Endothelial cell of umbilical vein (primary cell): ENCODE measurements around the gene FTO. TPM values are rescaled to one million over a fixed set of nuclear protein-coding genes. Genes with fewer than 3 reads are reported as not detected.

Experiments used
- BruUV-seq: library from RNA; stranded (reverse); fragments of 400-500 nt; replicated peaks from 2 replicates; lab custom pipeline; 2021; lab: Mats Ljungman, UMichigan
- CTCF ChIA-PET: fragments of 300-600, 350-600 bp; sonication (Branson Sonifier 250); formaldehyde crosslinking; loops from one replicate; lab custom pipeline; 2021; ENCODE audit warnings: antibody characterized with exemption, inconsistent platforms; lab: Charles Lee
- POLR2A ChIA-PET: fragments of 300-600, 350-600 bp; sonication (Branson Sonifier 250); formaldehyde crosslinking; loops from one replicate; lab custom pipeline; 2021; ENCODE audit warnings: antibody characterized with exemption, inconsistent platforms; lab: Charles Lee
- DNase-seq: peaks from one replicate; pipeline ENCODE4 v3.0.0-alpha.2; 2011; ENCODE audit warnings: low read depth, low spot score
- FAIRE-seq: peaks from 2 replicates; lab custom pipeline; 2011; peaks lifted over from hg19 to GRCh38; lab: Jason Lieb, UNC
- H2AFZ ChIP-seq: 2 replicates; pipeline ENCODE4 v1.6.0; 2012; ENCODE audit warnings: low read depth, low read length, control low read depth, inconsistent platforms
- H3K27ac ChIP-seq: 2 replicates; pipeline ENCODE4 v1.5.1; 2011; ENCODE audit warnings: low read depth, mild to moderate bottlenecking, control low read depth, low read length, moderate library complexity; ENCODE audit not compliant: insufficient read depth
- H3K27me3 ChIP-seq, 2 experiments: 2 replicates each; pipeline versions ENCODE4 v1.6.0 to v1.6.1; 2011; ENCODE audit warnings: low read length in 2 of 2, mixed read lengths in 1 of 2; ENCODE audit not compliant: control insufficient read depth in 2 of 2, insufficient read depth in 2 of 2
- H3K36me3 ChIP-seq, 2 experiments: 2 replicates in 1 of 2; 3 replicates in 1 of 2; pipeline ENCODE4 v1.5.1; 2011; ENCODE audit warnings: low read length in 2 of 2, mild to moderate bottlenecking in 1 of 2, moderate library complexity in 1 of 2; ENCODE audit not compliant: control insufficient read depth in 2 of 2, insufficient read depth in 2 of 2; ENCODE audit errors: extremely low read depth in 1 of 2
- H3K4me1 ChIP-seq: 3 replicates; pipeline ENCODE4 v1.5.1; 2011; ENCODE audit warnings: mild to moderate bottlenecking, low read length; ENCODE audit not compliant: control insufficient read depth, insufficient read depth; ENCODE audit errors: extremely low read depth
- H3K4me2 ChIP-seq: 2 replicates; pipeline ENCODE4 v1.6.1; 2011; ENCODE audit warnings: low read length, control low read depth, mixed read lengths; ENCODE audit not compliant: insufficient read depth
- H3K4me3 ChIP-seq, 3 experiments: fragments of 200-600 bp in 1 of 3; sonication (generic), shearing (Covaris generic) in 1 of 3; replicated peaks in 1 of 3; 2 replicates each; pipeline ENCODE4 v1.5.1; 2011 to 2016; ENCODE audit warnings: control low read depth in 3 of 3, low read length in 3 of 3, mild to moderate bottlenecking in 2 of 3, inconsistent platforms in 1 of 3, low read depth in 1 of 3, moderate library complexity in 1 of 3; ENCODE audit not compliant: insufficient read depth in 1 of 3
- H3K79me2 ChIP-seq: 2 replicates; pipeline ENCODE4 v1.6.0; 2012; ENCODE audit warnings: low read length, inconsistent platforms; ENCODE audit not compliant: control insufficient read depth, insufficient read depth
- H3K9ac ChIP-seq: replicated peaks from 2 replicates; pipeline ENCODE3; 2011; ENCODE audit warnings: low read length, control low read depth; ENCODE audit not compliant: insufficient read depth; ENCODE audit errors: extremely low read depth
- H3K9me1 ChIP-seq: replicated peaks from 3 replicates; pipeline ENCODE4 v1.6.0; 2011; ENCODE audit warnings: mild to moderate bottlenecking, low read length; ENCODE audit not compliant: control insufficient read depth, insufficient read depth; ENCODE audit errors: extremely low read depth
- H3K9me3 ChIP-seq: replicated peaks from 2 replicates; pipeline ENCODE4 v1.5.1; 2012; ENCODE audit warnings: low read length, inconsistent platforms; ENCODE audit not compliant: control insufficient read depth, insufficient read depth
- H4K20me1 ChIP-seq: replicated peaks from 2 replicates; pipeline ENCODE3; 2011; ENCODE audit warnings: mild to moderate bottlenecking, low read length; ENCODE audit not compliant: control insufficient read depth, insufficient read depth; ENCODE audit errors: extremely low read depth
- CTCF ChIP-seq, 2 donors: IDR thresholded peaks; 1 replicate in 1 of 2; 2 replicates in 1 of 2; pipeline ENCODE4 v1.5.1; 2011; ENCODE audit warnings: low read length in 2 of 2, mild to moderate bottlenecking in 2 of 2, moderate library complexity in 2 of 2, control low read depth in 1 of 2, inconsistent platforms in 1 of 2, low read depth in 1 of 2; ENCODE audit not compliant: insufficient read depth in 1 of 2; ENCODE audit errors: extremely low read depth in 1 of 2
- EZH2 ChIP-seq: IDR thresholded peaks from 2 replicates; pipeline ENCODE4 v1.6.1; 2012; ENCODE audit warnings: borderline replicate concordance, low read depth, mild to moderate bottlenecking, moderate library complexity, low read length, inconsistent platforms; ENCODE audit not compliant: severe bottlenecking
- FOS ChIP-seq: IDR thresholded peaks from 2 replicates; pipeline ENCODE4 v1.6.1; 2011; ENCODE audit warnings: mild to moderate bottlenecking, low read length, moderate library complexity, borderline replicate concordance; ENCODE audit not compliant: insufficient read depth
- GATA2 ChIP-seq: IDR thresholded peaks from 2 replicates; pipeline ENCODE4 v1.7.0; 2011; ENCODE audit warnings: low read depth, mild to moderate bottlenecking, moderate library complexity, mixed read lengths, low read length; ENCODE audit not compliant: insufficient read length, insufficient read depth
- JUN ChIP-seq: IDR thresholded peaks from 2 replicates; pipeline ENCODE4 v1.6.1; 2011; ENCODE audit warnings: borderline replicate concordance, low read depth; ENCODE audit not compliant: insufficient read length, insufficient read depth
- MYC ChIP-seq: IDR thresholded peaks from one replicate; pipeline ENCODE4 v1.6.1; 2011; ENCODE audit warnings: mild to moderate bottlenecking, low read depth, low read length
- POLR2A ChIP-seq: IDR thresholded peaks from 2 replicates; pipeline ENCODE4 v1.6.1; 2012; ENCODE audit warnings: low read depth, mild to moderate bottlenecking, control low read depth, low read length
- POLR2AphosphoS5 ChIP-seq: IDR thresholded peaks from 2 replicates; pipeline ENCODE4 v1.6.1; 2012; ENCODE audit warnings: low read depth, mild to moderate bottlenecking, control low read depth, low read length, moderate library complexity; ENCODE audit not compliant: insufficient read depth
- dilution Hi-C: fragments of 300-500 bp; cut with MboI; formaldehyde crosslinking; loops from one replicate; pipeline ENCODE4 v1.15.0; 2019; ENCODE audit warnings: low sequenced_read_pairs; ENCODE audit not compliant: extremely low pct_ligation_motif_present
- intact Hi-C: fragments of 100-400 bp; cut with micrococcal nuclease; formaldehyde crosslinking; loops from one replicate; pipeline ENCODE4 v1.10.0; 2022
- polyA plus RNA-seq, 4 experiments: library from polyadenylated mRNA; depleted of rRNA in 3 of 4; stranded (reverse) in 3 of 4; unstranded in 1 of 4; fragments of >200 nt; gene quantifications; 2 replicates each; pipeline versions ENCODE4 v1.2.1 to v1.2.3, GENCODE V29; 2011 to 2012; ENCODE audit warnings: missing spikeins in 1 of 4
- total RNA-seq: library from RNA; stranded (reverse); gene quantifications from 2 replicates; pipeline ENCODE4 v1.2.3, GENCODE V29; 2021
- TF ChIP-seq, protein P1 (sequence below): IDR thresholded peaks from 2 replicates; pipeline ENCODE4 v1.6.1; 2011; ENCODE audit not compliant: insufficient read depth, insufficient read length

FTO gene
- total and polyA plus RNA-seq, 2 donors (not counting 3 experiments of a cell fraction or from before 2014, with no cell fraction given), result 48.6 to 87.1 TPM

DNA sequence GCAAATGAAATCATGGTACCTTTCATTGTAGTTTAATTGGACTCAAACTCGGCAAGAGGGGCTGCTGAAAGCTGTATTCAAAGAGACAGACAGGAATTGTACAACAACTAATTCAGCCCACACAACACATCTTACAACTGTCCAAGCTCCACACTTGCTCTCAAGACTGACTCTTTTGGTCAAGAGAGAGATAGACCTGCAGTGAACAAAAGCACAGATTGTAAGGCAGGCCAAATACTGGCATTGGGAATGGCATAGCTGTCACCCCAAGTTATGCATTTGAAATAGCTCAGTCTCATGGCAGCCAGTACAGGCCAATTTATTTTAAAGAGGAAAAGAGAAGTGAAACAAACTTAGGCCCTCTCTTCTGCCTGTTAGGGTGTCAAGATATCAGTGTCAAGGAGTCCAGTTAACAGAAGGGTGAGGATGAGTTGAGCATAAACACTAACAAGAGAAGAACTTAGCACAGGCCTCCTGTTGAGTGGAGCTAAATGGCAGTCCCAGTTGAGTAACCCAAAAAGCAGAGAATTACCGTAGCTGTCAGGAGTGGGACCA, 366.9 kb downstream of the FTO start:
- H3K27ac ChIP-seq, result no peak overlapping the region
- no peaks in the 10 kb centered on the region for H3K4me1 ChIP-seq
- no peak overlapping the region for H3K4me2 ChIP-seq
- DNase-seq, result no peak
- ChIA-PET POLR2A (no interaction called here), CTCF (no interaction called here)
- no peaks in the 10 kb centered on the region for H3K9me3 ChIP-seq
- no peak overlapping the region for H3K9ac ChIP-seq
- H3K9me1 ChIP-seq, result no peaks in the 10 kb centered on the region
- H3K79me2 ChIP-seq, result no peaks in the 10 kb centered on the region
- TF ChIP-seq EZH2, result no peak
- TF ChIP-seq POLR2AphosphoS5, result no peak
- TF ChIP-seq MYC, result no peak
- no peak for TF ChIP-seq JUN
- TF ChIP-seq CTCF (IDR thresholded peaks at IDR 0.05; ENCODE audit: extremely low read depth in 1 of 2, insufficient read depth in 1 of 2, low read depth in 1 of 2, low read length in 2 of 2), result no peak
- no peak for TF ChIP-seq POLR2A
- TF ChIP-seq GATA2, result no peak
- TF ChIP-seq FOS, result no peak
- TF ChIP-seq, protein P1, sequence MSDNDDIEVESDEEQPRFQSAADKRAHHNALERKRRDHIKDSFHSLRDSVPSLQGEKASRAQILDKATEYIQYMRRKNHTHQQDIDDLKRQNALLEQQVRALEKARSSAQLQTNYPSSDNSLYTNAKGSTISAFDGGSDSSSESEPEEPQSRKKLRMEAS, result no peak
- FAIRE-seq, result no peak
- BruUV-seq, result no TSS peak
- intact Hi-C loops (no loop called here), dilution Hi-C loops (no loop called here)
- no peak overlapping the region for H2AFZ ChIP-seq
- H3K36me3 ChIP-seq, result no peaks in the 10 kb centered on the region
- no peak overlapping the region for H3K4me3 ChIP-seq
- no peaks in the 10 kb centered on the region for H3K27me3 ChIP-seq
- H4K20me1 ChIP-seq, result no peaks in the 10 kb centered on the region
